Liver (tissue), 9 donors: ENCODE measurements around the gene C16orf78. TPM values are rescaled to one million over a fixed set of nuclear protein-coding genes. Genes with fewer than 3 reads are reported as not detected.

ENCODE experiments used
- DNase-seq: peaks from one replicate; pipeline ENCODE4 v3.0.0-alpha.2; 2017; ENCODE audit warnings: low spot score
- H3K27ac ChIP-seq, 2 donors: one replicate each; pipeline ENCODE4 v1.7.0; 2013; ENCODE audit warnings: inconsistent platforms in 2 of 2, low read length in 2 of 2, control low read depth in 1 of 2, low read depth in 1 of 2, mild to moderate bottlenecking in 1 of 2
- H3K27me3 ChIP-seq, 4 donors: one replicate each; pipeline versions ENCODE4 v1.6.1 to v1.7.0; 2013; ENCODE audit warnings: low read length in 3 of 4, inconsistent platforms in 1 of 4, mild to moderate bottlenecking in 1 of 4, moderate library complexity in 1 of 4; ENCODE audit not compliant: control insufficient read depth in 4 of 4, insufficient read depth in 4 of 4
- H3K36me3 ChIP-seq, 4 donors: one replicate each; pipeline versions ENCODE4 v1.6.1 to v1.7.0; 2013; ENCODE audit warnings: low read length in 3 of 4, mild to moderate bottlenecking in 3 of 4, low read depth in 1 of 4, moderate library complexity in 1 of 4; ENCODE audit not compliant: control insufficient read depth in 4 of 4, insufficient read depth in 3 of 4
- H3K4me1 ChIP-seq, 4 donors: one replicate each; pipeline versions ENCODE4 v1.6.1 to v1.7.0; 2013; ENCODE audit warnings: low read length in 3 of 4, mild to moderate bottlenecking in 3 of 4, moderate library complexity in 1 of 4; ENCODE audit not compliant: control insufficient read depth in 4 of 4, insufficient read depth in 4 of 4
- H3K4me3 ChIP-seq, 3 donors: one replicate each; pipeline versions ENCODE4 v1.6.1 to v1.7.0; 2013; ENCODE audit warnings: low read length in 3 of 3, control low read depth in 1 of 3, low read depth in 1 of 3, mild to moderate bottlenecking in 1 of 3
- H3K9ac ChIP-seq, 2 donors: one replicate each; pipeline ENCODE4 v1.7.0; 2013; ENCODE audit warnings: low read length in 2 of 2, mild to moderate bottlenecking in 2 of 2, moderate library complexity in 2 of 2, control low read depth in 1 of 2, low read depth in 1 of 2
- H3K9me3 ChIP-seq, 4 donors: one replicate each; pipeline versions ENCODE4 v1.6.1 to v1.7.0; 2013; ENCODE audit warnings: low read length in 3 of 4; ENCODE audit not compliant: control insufficient read depth in 4 of 4
- CTCF ChIP-seq: fragments of 150-350 bp; IDR thresholded peaks from 2 replicates; pipeline ENCODE4 v1.5.1; 2017; ENCODE audit warnings: improper control_type of control experiment, low read depth, low read length; ENCODE audit not compliant: missing input control
- EGR1 ChIP-seq, 2 donors: IDR thresholded peaks; 2 replicates each; pipeline ENCODE4 v1.6.1; 2016 to 2018; ENCODE audit warnings: antibody characterized with exemption in 2 of 2, low read depth in 2 of 2
- FOXA1 ChIP-seq: IDR thresholded peaks from 2 replicates; pipeline ENCODE4 v1.6.1; 2016; ENCODE audit warnings: antibody characterized with exemption
- FOXA2 ChIP-seq: IDR thresholded peaks from 2 replicates; pipeline ENCODE4 v1.6.1; 2016; ENCODE audit warnings: antibody characterized with exemption
- GABPA ChIP-seq, 2 donors: IDR thresholded peaks in 1 of 2; conservative IDR thresholded peaks in 1 of 2; 2 replicates each; pipeline ENCODE4 v1.6.1; 2016; ENCODE audit warnings: antibody characterized with exemption in 2 of 2, mild to moderate bottlenecking in 1 of 2, moderate library complexity in 1 of 2
- HNF4A ChIP-seq, 2 donors: conservative IDR thresholded peaks; 2 replicates each; pipeline ENCODE4 v1.6.1; 2016; ENCODE audit warnings: antibody characterized with exemption in 2 of 2, mild to moderate bottlenecking in 2 of 2
- HNF4G ChIP-seq: IDR thresholded peaks from 2 replicates; pipeline ENCODE4 v1.6.1; 2016; ENCODE audit warnings: antibody characterized with exemption
- JUND ChIP-seq, 2 donors: IDR thresholded peaks; 2 replicates each; pipeline ENCODE4 v1.6.1; 2016; ENCODE audit warnings: antibody characterized with exemption in 2 of 2
- NR2F2 ChIP-seq: IDR thresholded peaks from 2 replicates; pipeline ENCODE4 v1.6.1; 2016; ENCODE audit warnings: antibody characterized with exemption
- RAD21 ChIP-seq, 2 donors: IDR thresholded peaks; 2 replicates each; pipeline ENCODE4 v1.6.1; 2016; ENCODE audit warnings: antibody characterized with exemption in 2 of 2, mild to moderate bottlenecking in 2 of 2
- REST ChIP-seq: IDR thresholded peaks from 2 replicates; pipeline ENCODE4 v1.6.1; 2016; ENCODE audit warnings: antibody characterized with exemption, mild to moderate bottlenecking
- RXRA ChIP-seq, 2 donors: IDR thresholded peaks; 2 replicates each; pipeline ENCODE4 v1.6.1; 2017 to 2018; ENCODE audit warnings: antibody characterized with exemption in 2 of 2, mild to moderate bottlenecking in 1 of 2
- SP1 ChIP-seq: IDR thresholded peaks from 2 replicates; pipeline ENCODE4 v1.6.1; 2018; ENCODE audit warnings: antibody characterized with exemption, mild to moderate bottlenecking
- TAF1 ChIP-seq: conservative IDR thresholded peaks from 2 replicates; pipeline ENCODE4 v1.6.1; 2016; ENCODE audit warnings: antibody characterized with exemption, mild to moderate bottlenecking
- YY1 ChIP-seq: IDR thresholded peaks from 2 replicates; pipeline ENCODE4 v1.6.1; 2016; ENCODE audit warnings: antibody characterized with exemption, mild to moderate bottlenecking
- WGBS: extraction: QIAGEN DNeasy Blood & Tissue Kit; methylation state at CpG from one replicate; pipeline ENCODE4 v1.1.7; 2013; 5-methylcytosine and 5-hydroxymethylcytosine counted together
- polyA plus RNA-seq, 2 donors: library from polyadenylated mRNA; stranded (reverse) in 1 of 2; unstranded in 1 of 2; fragments of 200-250 nt in 1 of 2; fragments of >200 nt in 1 of 2; fragmentation: Nextera tagmentation in 1 of 2; extraction: Ambion mirVana in 1 of 2; gene quantifications; one replicate each; pipeline versions ENCODE4 v1.2.1 to v1.2.3, GENCODE V29; 2013 to 2015
- total RNA-seq, 2 donors: library from RNA; depleted of rRNA; stranded (reverse); fragments of >200 nt; gene quantifications; one replicate each; pipeline ENCODE4 v1.2.3, GENCODE V29; 2014
- TF ChIP-seq, protein P1 (sequence below): IDR thresholded peaks from 2 replicates; pipeline ENCODE4 v1.6.1; 2016; ENCODE audit warnings: antibody characterized with exemption
- TF ChIP-seq, protein P2 (sequence below): IDR thresholded peaks from 2 replicates; pipeline ENCODE4 v1.6.1; 2016; ENCODE audit warnings: antibody characterized with exemption
- donor health status: healthy.
- donor health status: healthy.
- donor health status: healthy.
- donor health status: healthy.
- donor health status: healthy.

The C16orf78 gene
- total and polyA plus RNA-seq, 4 donors: not detected

DNA sequence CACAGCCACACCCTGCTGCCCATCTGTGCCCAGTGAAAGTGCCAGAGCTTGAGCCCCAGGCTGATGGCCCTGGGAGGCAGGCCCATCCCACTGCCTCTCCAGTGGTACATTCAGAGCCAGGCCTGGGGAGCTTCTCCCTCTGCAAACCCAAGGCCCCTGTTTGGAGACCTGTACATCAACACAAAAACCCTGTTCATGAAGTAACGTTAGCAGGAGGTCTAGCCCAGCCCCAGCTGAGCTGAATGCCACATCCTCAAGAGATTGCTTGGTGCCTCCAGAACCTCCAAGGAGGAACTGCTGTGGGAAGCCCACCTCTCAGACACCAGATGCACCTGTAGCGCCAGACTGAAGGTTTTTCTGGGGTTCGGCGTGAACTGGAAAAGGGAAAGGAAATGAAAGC lies 31.5 kb downstream of the C16orf78 start:
- 82% methylated on average over 4 of the region's 4 CpGs for WGBS
- H3K4me1 ChIP-seq: no peaks in the 10 kb centered on the region
- TF ChIP-seq YY1 (no peak), CTCF (no peak), EGR1 (IDR thresholded peaks at IDR 0.05; ENCODE audit: low read depth in 2 of 2) (no peak), HNF4G (no peak)
- TF ChIP-seq, protein P1, sequence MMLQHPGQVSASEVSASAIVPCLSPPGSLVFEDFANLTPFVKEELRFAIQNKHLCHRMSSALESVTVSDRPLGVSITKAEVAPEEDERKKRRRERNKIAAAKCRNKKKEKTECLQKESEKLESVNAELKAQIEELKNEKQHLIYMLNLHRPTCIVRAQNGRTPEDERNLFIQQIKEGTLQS: no peak

GRCh38 chr16:49405530-49405929 lies 31.9 kb downstream of the C16orf78 start:
- Histone ChIP-seq H3K27me3 (peaks cover 0 to 3% (median 0%) of the 10 kb centered on the region in 4 donors), H3K27ac (no peak overlapping the region), H3K9ac (no peak overlapping the region), H3K4me3 (no peak overlapping the region), H3K4me1 (no peaks in the 10 kb centered on the region), H3K36me3 (no peaks in the 10 kb centered on the region), H3K9me3 (peaks cover 0 to 6% (median 0%) of the 10 kb centered on the region in 4 donors)
- WGBS: 64% methylated on average over 6 of the region's 6 CpGs
- no peak for DNase-seq
- TF ChIP-seq FOXA2: no peak
- TF ChIP-seq RXRA (IDR thresholded peaks at IDR 0.05): no peak
- TF ChIP-seq NR2F2: no peak
- TF ChIP-seq RAD21 (IDR thresholded peaks at IDR 0.05): no peak
- no peak for TF ChIP-seq REST
- TF ChIP-seq JUND (IDR thresholded peaks at IDR 0.05): no peak
- TF ChIP-seq TAF1: no peak
- no peak for TF ChIP-seq FOXA1
- TF ChIP-seq CTCF: no peak
- no peak for TF ChIP-seq HNF4A (conservative IDR thresholded peaks at IDR 0.05)
- no peak for TF ChIP-seq HNF4G
- TF ChIP-seq, protein P2, sequence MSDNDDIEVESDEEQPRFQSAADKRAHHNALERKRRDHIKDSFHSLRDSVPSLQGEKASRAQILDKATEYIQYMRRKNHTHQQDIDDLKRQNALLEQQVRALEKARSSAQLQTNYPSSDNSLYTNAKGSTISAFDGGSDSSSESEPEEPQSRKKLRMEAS: no peak
- no peak for TF ChIP-seq GABPA (IDR thresholded peaks at IDR 0.05 in 1 of 2, conservative IDR thresholded peaks at IDR 0.05 in 1 of 2)
- TF ChIP-seq YY1: no peak
- TF ChIP-seq SP1: no peak

More for the DNA sequence above, 31.5 kb downstream of the C16orf78 start:
- Histone ChIP-seq H3K9ac (no peak overlapping the region), H3K4me3 (no peak overlapping the region), H3K36me3 (no peaks in the 10 kb centered on the region), H3K27ac (no peak overlapping the region), H3K27me3 (peaks cover 0 to 3% (median 0%) of the 10 kb centered on the region in 4 donors), H3K9me3 (peaks cover 0 to 6% (median 0%) of the 10 kb centered on the region in 4 donors)
- no peak for DNase-seq
